Measurements from ENCODE around the gene NPC2.

Gene NPC2

GRCh38 chr14:74504874-74505720 lies 12.0 kb upstream of the NPC2 start:
- DNase-seq (ENCODE audit: low read depth, low spot score): no peak
- no peak overlapping the region for H3K4me3 ChIP-seq (ENCODE audit: low read length)

- H3K4me3 ChIP-seq (ENCODE audit: low read length): no peak overlapping the region
- no peak for DNase-seq (ENCODE audit: low read depth, low spot score)
Measured at GRCh38 chr14:74504412-74504811, 11.3 kb upstream of the NPC2 start.

- no peak overlapping the region for H3K4me3 ChIP-seq (ENCODE audit: low read length)
- no peak for DNase-seq (ENCODE audit: low read depth, low spot score)
Measured at GRCh38 chr14:74503938-74504335, 10.8 kb upstream of the NPC2 start.

GRCh38 chr14:74503291-74503937 lies 10.3 kb upstream of the NPC2 start:
- H3K4me3 ChIP-seq (ENCODE audit: low read length): no peak overlapping the region
- no peak for DNase-seq (ENCODE audit: low read depth, low spot score)

GRCh38 chr14:74502236-74503019 lies 9.3 kb upstream of the NPC2 start:
- no peak overlapping the region for H3K4me3 ChIP-seq (ENCODE audit: low read length)
- peak; percentile 41 for DNase-seq (ENCODE audit: low read depth, low spot score)

GRCh38 chr14:74501691-74502090 lies 8.6 kb upstream of the NPC2 start:
- no peak overlapping the region for H3K4me3 ChIP-seq (ENCODE audit: low read length)
- no peak for DNase-seq (ENCODE audit: low read depth, low spot score)

GRCh38 chr14:74501135-74501614 lies 8.1 kb upstream of the NPC2 start:
- H3K4me3 ChIP-seq (ENCODE audit: low read length): no peak overlapping the region

GRCh38 chr14:74500417-74501134 lies 7.5 kb upstream of the NPC2 start:
- no peak overlapping the region for H3K4me3 ChIP-seq (ENCODE audit: low read length)
- no peak for DNase-seq (ENCODE audit: low read depth, low spot score)

More at GRCh38 chr14:74501135-74501614, 8.1 kb upstream of the NPC2 start:
- DNase-seq (ENCODE audit: low read depth, low spot score): no peak

GRCh38 chr14:74495356-74495755 lies 2.3 kb upstream of the NPC2 start:
- peak; percentile 39 for DNase-seq (ENCODE audit: low read depth, low spot score)
- peak overlapping the region; percentile 4 for H3K4me3 ChIP-seq (ENCODE audit: low read length)

GRCh38 chr14:74493343-74494261 lies 497 bp upstream of the NPC2 start, which contains the start of gene ISCA2:
TSS of gene ISCA2 (plus strand) at chr14:74493765. CDS start at chr14:74493775, 10 bp downstream.
- H3K4me3 ChIP-seq (ENCODE audit: low read length): peak within 1 kb of the TSS; percentile 92
- DNase-seq (ENCODE audit: low read depth, low spot score): peak; percentile 98

GRCh38 chr14:74491956-74492775 lies 939 bp downstream of the NPC2 start:
- peak overlapping the region; percentile 73 for H3K4me3 ChIP-seq (ENCODE audit: low read length)
- no peak for DNase-seq (ENCODE audit: low read depth, low spot score)

- no peak for DNase-seq (ENCODE audit: low read depth, low spot score)
- H3K4me3 ChIP-seq (ENCODE audit: low read length): no peak overlapping the region
Measured at GRCh38 chr14:74490486-74490885, 2.6 kb downstream of the NPC2 start.

- no peak overlapping the region for H3K4me3 ChIP-seq (ENCODE audit: low read length)
- no peak for DNase-seq (ENCODE audit: low read depth, low spot score)
Measured at GRCh38 chr14:74488786-74489397, 4.2 kb downstream of the NPC2 start.

GRCh38 chr14:74486164-74486563 lies 6.9 kb downstream of the NPC2 start:
- no peak overlapping the region for H3K4me3 ChIP-seq (ENCODE audit: low read length)
- no peak for DNase-seq (ENCODE audit: low read depth, low spot score)

GRCh38 chr14:74483321-74483720 lies 9.8 kb downstream of the NPC2 start:
- no peak for DNase-seq (ENCODE audit: low read depth, low spot score)
- H3K4me3 ChIP-seq (ENCODE audit: low read length): no peak overlapping the region

GRCh38 chr14:74482571-74482970 lies 10.5 kb downstream of the NPC2 start:
- no peak for DNase-seq (ENCODE audit: low read depth, low spot score)
- H3K4me3 ChIP-seq (ENCODE audit: low read length): no peak overlapping the region

GRCh38 chr14:74480046-74480445 lies 13.1 kb downstream of the NPC2 start:
- no peak for DNase-seq (ENCODE audit: low read depth, low spot score)
- H3K4me3 ChIP-seq (ENCODE audit: low read length): no peak overlapping the region
